HG03571 (cell line): ENCODE results near the gene AFAP1.

ENCODE experiments used
- ATAC-seq: cut with Tn5 transposase; IDR thresholded peaks from one replicate; pipeline ENCODE4 v1.9.1; 2021; ENCODE audit not compliant: unreplicated experiment

Gene AFAP1, protein sequence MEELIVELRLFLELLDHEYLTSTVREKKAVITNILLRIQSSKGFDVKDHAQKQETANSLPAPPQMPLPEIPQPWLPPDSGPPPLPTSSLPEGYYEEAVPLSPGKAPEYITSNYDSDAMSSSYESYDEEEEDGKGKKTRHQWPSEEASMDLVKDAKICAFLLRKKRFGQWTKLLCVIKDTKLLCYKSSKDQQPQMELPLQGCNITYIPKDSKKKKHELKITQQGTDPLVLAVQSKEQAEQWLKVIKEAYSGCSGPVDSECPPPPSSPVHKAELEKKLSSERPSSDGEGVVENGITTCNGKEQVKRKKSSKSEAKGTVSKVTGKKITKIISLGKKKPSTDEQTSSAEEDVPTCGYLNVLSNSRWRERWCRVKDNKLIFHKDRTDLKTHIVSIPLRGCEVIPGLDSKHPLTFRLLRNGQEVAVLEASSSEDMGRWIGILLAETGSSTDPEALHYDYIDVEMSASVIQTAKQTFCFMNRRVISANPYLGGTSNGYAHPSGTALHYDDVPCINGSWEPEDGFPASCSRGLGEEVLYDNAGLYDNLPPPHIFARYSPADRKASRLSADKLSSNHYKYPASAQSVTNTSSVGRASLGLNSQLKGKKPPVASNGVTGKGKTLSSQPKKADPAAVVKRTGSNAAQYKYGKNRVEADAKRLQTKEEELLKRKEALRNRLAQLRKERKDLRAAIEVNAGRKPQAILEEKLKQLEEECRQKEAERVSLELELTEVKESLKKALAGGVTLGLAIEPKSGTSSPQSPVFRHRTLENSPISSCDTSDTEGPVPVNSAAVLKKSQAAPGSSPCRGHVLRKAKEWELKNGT

DNA sequence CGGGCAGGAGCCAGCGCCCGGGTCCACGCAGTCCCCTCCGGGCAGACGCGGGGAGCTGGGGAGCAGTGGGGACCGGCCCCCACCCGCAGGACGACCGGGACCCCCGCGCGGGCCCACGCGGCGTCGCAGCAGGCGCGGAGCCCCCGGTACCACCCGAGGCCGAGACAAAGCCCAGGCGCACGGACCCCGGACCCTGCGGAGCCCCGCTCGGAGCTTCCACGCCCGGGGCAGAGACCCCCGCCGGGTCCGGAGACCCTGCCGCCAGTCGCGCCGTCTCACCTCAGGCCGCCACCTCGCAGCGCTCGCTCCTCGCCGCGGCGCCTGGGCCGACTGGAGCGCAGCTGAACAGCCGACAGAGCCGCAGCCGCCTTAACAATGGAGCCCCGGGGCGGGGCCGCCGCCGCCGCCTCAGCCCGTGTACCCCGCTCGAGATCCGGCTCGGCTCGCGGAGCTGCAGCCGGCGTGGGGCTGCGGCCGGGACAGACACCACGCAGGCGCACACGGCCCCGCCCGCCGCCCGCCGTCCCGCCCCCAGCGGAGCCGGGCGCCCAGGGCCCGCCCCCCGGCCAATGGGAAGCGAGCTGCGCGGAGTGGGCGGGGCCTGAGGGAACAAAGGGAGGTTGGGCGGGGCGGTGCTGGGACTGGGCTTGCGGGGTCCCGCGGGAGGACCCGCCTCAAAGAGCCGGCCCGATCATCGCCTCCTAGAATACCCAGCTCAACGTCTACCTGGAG, at the start of gene AFAP1:
Gene AFAP1, minus strand, starts transcription at position 485 of the 732 bp plus-strand sequence. CDS start 67,783 bp downstream, outside the sequence.
- peak; percentile 86 for ATAC-seq

DNA sequence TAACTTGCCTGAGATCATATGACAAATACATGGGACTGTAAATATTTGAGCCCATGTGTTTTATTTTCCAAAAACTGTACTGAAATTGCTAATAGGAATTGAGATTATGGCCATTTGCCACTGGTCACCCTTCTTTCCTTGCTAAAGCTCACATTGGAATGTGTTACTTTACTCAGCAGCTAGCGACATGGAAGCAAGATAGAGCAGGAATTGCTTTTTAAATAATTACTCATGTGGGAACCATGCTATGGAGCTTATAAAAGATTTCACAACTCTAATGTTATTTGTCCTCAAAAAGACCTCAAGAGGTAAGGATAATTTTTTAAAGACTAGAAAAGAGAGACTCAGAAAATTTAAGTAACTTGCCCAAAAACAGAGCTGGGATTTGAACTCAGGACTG, 48.8 kb upstream of the AFAP1 start:
- no peak for ATAC-seq

DNA sequence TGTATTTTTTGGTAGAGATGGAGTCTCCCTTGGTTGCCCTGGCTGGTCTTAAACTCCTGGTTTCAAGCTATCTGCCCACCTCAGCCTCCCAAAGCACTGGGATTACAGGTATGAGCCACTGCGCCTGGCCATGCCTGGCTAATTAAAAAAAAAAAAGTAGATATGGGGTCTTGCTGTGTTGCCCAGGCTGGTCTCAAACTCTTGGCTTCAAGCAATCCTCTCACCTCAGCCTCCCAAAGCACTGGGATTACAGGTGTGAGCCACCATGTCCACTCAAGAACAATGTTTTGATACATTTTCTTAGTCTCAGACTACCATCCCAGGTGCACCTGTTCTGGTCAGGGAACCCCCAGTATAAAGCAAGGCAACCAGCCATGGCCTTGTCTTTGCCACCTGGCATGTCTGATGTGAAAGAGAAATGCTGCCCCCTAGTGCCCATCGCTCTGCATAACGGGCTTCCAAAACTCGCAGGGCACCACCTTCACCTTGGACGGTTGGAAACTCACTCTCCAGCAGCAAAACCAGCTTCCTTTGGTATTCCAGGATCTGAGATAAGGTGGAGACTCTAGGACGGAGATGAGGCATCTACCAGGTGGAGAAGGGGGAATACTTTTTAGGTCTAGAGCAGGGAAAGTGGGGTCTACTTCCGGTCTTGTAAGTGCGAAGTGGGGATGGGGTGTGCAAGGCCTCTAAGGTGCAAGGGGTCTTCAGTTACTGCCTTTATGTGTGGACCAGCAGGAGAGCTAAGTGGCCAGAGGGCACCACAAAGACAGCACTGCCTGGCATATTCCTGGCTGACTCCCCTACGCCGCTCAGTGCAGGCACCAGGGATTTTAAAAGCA, 47.7 kb upstream of the AFAP1 start:
- ATAC-seq = no peak

DNA sequence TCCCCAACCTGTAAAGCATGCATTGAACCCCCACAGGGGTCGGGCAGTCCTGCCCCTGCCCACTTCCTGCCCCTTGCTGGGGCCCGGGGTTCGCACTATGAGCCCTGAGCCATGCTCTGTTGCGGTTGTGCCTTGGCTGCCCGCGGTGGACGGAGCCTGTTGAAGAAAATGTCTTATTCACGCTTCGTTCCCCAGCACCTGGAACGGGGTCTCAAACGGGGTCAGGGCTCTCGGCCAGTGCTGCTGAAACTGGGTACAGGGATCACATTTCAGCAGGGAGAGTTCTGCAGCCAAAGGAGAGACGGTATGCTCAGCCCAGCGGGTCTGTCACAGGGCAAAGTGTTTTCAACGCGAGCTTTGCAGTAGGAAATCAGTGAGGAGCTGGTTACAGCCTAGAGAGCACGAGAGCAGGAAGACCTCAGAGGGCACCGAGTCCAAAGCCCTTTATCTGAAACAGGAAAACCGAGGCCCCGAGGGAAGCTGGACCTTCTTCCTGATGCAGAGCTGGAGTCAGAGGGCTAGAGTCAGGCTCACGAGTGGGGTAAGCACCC, 46.3 kb upstream of the AFAP1 start:
- no peak for ATAC-seq

DNA sequence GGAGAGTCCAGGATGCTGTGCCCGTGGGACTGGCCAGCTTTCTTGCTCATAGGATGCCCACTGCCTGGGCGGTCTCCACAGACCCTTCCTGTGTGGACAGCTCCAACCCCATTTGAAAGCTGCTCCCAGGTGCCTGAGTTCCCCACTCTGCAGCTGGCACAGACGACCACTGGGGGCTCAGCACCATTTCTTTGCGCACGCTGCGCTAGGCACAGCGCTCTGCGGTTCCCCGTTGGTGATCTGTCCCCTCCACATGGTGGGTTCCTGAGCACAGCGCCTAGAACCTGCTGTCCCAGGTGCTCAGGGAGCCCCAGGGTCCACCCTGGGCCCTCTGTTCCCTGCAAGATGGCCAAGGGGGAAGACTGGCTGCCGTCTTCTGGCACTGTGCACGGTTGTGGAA, 45.4 kb upstream of the AFAP1 start:
- no peak for ATAC-seq

DNA sequence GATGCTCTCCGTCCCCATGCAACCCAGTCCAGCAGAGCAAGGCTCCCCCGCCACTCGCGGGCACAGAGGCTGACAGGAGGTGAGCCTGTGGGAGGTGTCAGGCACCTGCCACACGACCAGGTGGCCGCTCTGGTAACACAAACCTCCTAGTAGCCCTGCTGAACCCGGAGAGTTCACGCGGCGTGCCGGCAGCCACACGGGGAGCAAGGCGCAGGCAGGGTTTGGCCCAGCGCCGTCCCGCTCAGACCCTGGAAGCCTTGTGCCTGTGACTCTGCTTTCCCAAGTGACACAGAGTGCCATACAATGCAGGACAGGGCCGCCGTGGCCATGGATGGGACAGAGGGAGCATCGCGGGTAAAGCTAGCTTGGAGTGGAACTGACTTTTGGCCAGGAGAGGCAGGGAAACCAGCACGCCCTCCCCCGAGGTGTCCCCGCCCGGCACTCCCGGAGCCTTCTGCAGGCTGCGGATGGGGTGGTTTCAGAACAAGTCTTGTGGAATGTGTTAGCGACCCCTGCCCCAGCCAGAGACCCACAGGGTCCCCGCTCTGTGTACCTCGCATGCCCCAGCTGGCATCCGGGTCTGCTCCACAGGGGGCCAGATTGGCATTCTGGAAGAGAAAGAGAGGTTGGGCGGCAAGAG, 44.7 kb upstream of the AFAP1 start:
- no peak for ATAC-seq

DNA sequence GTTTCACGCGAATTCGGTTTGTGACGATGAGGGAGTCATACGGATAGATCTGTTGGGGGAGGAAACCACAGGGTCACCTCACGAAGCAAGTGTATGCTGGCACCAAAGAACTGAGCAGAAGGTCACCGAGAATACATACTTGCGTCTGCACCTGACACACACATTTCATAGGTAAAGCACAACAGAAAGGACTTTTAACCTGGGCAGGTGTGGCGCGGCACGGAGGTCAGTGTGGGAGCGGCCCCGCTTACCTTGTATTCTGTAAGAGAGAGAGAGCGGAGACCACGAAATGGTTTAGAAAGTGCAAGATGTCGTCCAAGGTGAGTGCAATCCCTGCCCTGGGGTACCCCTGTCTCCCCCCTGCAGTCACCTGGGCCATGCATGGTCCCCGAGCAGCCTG, 43.6 kb upstream of the AFAP1 start:
- no peak for ATAC-seq

DNA sequence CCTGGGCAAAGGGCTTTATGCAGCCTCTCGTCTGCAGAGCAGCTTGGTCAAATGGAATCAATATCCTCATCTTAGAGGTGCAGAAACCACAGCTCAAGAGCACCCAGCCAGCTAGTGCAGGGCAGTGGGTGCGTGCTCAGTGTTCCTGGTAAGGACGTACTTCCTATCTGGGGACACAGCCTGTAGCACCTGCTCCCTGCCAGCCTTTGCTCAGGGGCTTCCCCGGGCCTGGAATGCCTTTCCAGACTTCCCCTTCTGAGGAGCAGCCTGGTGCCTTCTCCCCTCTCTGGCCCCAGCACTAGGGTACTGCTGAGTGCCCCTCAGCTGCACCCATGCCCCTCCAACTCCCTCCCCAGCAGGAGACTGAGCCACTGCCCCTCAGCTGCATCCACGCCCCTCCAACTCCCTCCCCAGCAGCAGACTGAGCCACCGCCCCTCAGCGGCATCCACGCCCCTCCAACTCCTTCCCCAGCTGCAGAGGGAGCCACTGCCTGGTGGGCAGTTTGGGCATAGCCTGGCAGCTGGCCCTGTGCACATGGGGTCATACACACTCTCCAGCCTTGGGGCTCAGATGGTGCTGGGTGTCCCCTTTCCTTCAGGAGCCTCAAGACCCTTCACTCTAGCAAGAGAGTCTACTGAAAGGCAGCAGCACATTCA, 42.2 kb upstream of the AFAP1 start:
- no peak for ATAC-seq

DNA sequence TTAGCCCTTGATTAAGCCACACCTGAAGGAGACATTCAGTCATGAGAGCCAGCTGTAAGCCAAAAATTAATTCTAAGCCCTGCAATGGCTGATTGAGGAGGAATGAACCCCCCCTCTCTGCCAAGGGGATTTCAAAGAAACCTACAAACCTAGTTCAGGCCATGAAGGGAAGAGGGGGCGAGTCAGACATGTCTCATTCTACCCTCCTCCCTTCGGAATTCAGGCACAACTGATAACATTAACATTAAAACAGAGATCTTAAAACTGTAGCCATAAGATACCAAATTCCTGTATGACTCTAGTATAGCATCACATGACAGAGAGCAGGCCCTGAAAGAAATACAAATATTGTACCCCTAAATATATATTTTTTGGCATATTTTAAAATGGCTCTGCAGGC, 40.4 kb upstream of the AFAP1 start:
- no peak for ATAC-seq

DNA sequence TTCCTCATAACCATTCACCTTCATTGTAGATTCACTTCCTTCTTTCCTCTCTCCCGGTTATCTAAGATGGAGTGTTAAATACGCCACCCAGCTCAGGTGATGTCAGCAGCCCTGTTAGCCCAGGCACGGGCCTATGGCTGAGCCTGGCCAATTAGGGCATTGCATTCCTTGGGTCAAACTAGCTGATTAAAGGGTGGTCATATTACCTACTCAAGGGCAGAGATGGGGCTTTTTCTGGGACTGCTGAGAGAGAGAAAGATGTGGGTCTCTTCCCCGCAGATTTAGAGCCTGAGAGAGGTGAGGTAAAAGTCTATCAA, 39.9 kb upstream of the AFAP1 start:
- ATAC-seq = no peak

DNA sequence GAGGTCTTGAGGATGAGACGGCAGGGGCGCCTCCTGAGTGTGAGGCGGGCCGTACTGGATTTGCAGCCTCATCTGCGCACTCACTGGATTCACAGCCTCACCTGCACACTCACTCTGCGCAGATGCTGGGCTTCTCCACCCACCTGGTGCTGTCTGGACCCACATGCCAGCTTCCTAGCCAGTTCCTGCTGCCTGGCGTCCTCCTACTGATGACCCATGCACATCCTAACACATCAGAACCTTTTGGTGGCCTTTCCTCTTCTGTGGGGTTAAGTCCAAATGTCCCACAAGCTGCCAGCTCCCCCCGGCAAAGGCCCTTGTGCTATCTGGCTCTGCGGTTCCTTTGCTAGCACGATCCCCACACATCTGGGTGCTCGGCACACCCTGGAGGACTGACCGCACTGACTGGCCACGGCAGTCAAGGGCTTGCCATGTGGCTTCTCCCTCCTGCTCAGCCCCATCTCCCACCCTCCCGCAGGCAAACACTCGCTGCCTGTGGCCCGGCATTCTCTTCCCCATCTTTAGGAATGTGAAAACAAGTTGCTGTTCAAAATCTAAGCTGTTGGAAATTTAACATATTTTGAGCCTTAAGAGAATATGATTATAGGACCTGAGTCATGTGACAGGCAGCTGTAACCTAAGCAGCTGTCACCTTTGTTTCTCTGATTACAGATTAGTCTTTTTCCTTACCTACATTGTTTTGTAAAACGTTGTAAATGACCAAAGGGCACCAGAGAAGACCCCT, 39.4 kb upstream of the AFAP1 start:
- ATAC-seq = no peak

DNA sequence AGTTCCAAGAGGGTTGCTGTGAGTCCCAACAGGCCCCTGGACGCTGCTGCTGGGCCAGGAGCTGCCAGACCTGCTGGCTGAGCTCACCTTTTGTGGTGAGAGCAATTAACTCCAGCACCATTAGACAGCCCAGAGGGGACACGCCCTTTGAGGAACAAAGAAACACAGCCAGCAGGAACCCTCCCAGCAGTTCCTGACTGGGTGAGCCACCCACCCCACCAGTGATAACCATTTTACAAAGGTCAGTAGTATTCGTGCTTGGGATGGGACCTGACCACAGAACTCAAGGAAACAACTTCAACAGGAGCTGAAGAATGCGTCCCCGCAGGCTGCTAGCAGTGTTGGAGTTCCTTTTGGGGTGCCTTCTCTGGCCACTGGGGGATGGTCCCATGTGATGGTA, 38.8 kb upstream of the AFAP1 start:
- no peak for ATAC-seq

DNA sequence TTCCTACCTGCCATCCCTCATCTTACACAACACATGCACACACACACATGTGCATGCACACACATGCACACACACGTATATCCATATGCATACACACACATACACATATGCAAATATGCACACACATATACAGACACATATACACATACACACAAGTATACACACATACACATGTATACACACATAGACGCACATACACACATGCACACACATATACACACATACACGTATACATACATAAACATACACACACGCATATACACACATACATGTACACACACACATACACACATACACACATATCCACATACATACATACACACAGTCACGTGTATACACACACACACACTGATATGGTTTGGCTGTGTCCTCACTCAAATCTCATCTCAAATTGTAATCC, 37.0 kb upstream of the AFAP1 start:
- ATAC-seq = no peak

DNA sequence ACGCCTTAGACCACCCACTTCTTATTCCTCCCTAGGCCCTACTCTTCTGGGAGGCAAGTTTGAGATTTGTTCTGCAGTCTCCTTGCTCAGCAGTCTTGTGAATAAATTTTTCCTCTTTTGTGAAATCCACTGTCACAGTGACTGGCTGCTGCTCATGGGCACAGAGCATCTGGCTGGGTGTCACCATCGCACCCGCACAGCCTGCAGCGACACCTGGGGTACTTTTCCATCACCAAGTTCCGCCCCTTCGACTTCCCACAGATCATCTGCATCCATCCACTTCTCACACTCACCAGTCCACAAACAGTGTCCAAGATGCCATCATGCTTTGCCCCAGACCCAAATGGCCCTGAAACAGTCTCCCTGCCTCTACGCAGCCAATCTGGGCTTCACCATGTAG, 36.4 kb upstream of the AFAP1 start:
- no peak for ATAC-seq

DNA sequence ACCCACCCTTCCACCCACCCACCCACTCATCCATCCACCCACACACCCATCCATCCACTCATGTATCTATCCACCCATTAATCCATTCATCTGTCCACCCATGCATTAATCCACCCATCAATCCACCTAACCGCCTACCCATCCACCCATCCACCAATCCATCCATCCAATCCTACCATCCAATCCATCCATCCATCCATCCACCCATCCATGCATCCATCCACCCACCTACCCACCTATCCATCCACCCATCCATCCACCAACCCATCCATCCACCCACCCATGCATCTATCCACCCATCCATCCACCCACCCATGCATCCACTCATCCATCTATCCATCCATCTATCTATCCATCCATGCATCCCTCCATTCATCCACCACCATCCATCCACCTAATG, 34.8 kb upstream of the AFAP1 start:
- ATAC-seq = no peak

DNA sequence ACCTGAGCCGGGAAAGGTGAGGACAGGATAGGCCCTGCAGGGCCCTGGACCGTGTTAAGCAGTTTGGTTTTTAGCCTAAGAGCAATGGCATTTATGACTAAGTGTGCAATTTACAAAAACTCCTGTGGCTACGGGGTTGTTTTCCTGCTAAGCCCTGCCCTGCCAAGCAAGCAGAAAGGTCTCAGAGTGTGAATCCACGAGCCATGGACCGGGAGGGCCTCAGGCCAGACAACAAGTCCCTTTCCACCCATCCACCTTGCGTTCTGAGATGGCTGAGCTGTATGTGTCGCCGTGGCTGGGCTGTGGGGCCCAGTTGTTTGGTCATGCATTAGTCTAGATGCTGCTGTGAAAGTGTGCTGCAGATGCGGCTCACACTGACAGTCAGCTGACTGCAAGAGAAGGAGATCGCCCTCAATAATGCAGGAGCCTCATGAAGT, 33.9 kb upstream of the AFAP1 start:
- ATAC-seq = no peak

DNA sequence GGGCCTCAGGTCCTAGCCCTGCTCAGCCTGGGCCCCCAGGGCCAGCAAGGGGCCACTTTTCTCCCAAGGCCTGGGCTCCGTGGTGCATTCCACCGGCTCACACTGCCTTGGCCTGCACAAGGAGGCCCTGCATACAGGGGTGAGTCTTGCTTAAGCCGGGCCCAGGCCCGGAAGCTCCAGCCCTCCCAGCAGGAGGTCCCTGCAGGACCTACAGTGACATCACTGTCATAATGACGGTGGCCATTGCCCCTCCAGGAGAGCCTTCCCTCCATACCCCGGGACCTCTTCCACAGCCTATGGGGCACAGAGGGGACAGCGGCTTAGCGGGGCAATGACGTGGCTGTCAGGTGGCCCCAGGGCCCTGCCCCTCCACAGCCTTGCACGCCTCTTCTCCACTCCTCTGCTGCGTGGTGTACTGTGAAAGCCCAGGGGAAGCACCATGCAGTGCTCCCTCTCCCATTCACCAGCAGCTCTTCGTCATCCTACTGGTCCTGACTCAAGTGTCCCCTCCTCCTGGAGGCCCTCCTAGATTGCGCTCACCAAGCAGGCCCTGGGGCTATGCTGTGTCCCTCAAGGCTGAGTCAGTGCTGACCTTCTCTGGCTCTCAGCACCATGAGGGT, 32.3 kb upstream of the AFAP1 start:
- no peak for ATAC-seq

DNA sequence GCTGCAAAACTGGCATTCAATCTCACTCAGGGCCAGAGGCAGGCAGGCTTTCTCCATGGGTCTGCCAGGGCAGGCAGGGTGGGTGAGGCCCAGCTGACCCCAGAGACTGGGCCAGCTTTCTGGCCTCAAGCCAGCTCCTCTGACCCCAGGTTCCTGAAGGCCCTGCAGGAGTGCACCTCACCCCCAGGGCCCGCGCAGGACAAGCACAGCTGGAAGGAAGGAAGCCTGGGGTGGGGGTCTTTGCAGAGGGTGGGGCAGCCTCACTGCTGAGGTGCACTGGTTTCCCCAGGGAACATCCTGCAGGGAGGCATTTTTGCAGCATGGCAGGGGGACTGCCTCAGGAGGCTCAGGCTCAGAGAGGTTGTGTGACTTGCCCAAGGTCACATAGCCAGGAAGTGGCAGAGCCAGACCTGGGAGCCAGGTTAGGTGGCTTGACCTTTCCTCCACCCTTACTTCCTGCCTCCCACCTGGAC, 31.5 kb upstream of the AFAP1 start:
- ATAC-seq = no peak
